Liver (tissue), 9 donors: ENCODE measurements around the gene DHRSX. TPM values are rescaled to one million over a fixed set of nuclear protein-coding genes. Genes with fewer than 3 reads are reported as not detected.

Experiments
- DNase-seq: peaks from one replicate; pipeline ENCODE4 v3.0.0-alpha.2; 2017; ENCODE audit warnings: low spot score
- H3K27ac ChIP-seq, 2 donors: one replicate each; pipeline ENCODE4 v1.7.0; 2013; ENCODE audit warnings: inconsistent platforms in 2 of 2, low read length in 2 of 2, control low read depth in 1 of 2, low read depth in 1 of 2, mild to moderate bottlenecking in 1 of 2
- H3K27me3 ChIP-seq, 4 donors: one replicate each; pipeline versions ENCODE4 v1.6.1 to v1.7.0; 2013; ENCODE audit warnings: low read length in 3 of 4, inconsistent platforms in 1 of 4, mild to moderate bottlenecking in 1 of 4, moderate library complexity in 1 of 4; ENCODE audit not compliant: control insufficient read depth in 4 of 4, insufficient read depth in 4 of 4
- H3K36me3 ChIP-seq, 4 donors: one replicate each; pipeline versions ENCODE4 v1.6.1 to v1.7.0; 2013; ENCODE audit warnings: low read length in 3 of 4, mild to moderate bottlenecking in 3 of 4, low read depth in 1 of 4, moderate library complexity in 1 of 4; ENCODE audit not compliant: control insufficient read depth in 4 of 4, insufficient read depth in 3 of 4
- H3K4me1 ChIP-seq, 4 donors: one replicate each; pipeline versions ENCODE4 v1.6.1 to v1.7.0; 2013; ENCODE audit warnings: low read length in 3 of 4, mild to moderate bottlenecking in 3 of 4, moderate library complexity in 1 of 4; ENCODE audit not compliant: control insufficient read depth in 4 of 4, insufficient read depth in 4 of 4
- H3K4me3 ChIP-seq, 3 donors: one replicate each; pipeline versions ENCODE4 v1.6.1 to v1.7.0; 2013; ENCODE audit warnings: low read length in 3 of 3, control low read depth in 1 of 3, low read depth in 1 of 3, mild to moderate bottlenecking in 1 of 3
- H3K9ac ChIP-seq, 2 donors: one replicate each; pipeline ENCODE4 v1.7.0; 2013; ENCODE audit warnings: low read length in 2 of 2, mild to moderate bottlenecking in 2 of 2, moderate library complexity in 2 of 2, control low read depth in 1 of 2, low read depth in 1 of 2
- H3K9me3 ChIP-seq, 4 donors: one replicate each; pipeline versions ENCODE4 v1.6.1 to v1.7.0; 2013; ENCODE audit warnings: low read length in 3 of 4; ENCODE audit not compliant: control insufficient read depth in 4 of 4
- ATF3 ChIP-seq: IDR thresholded peaks from 2 replicates; pipeline ENCODE4 v1.6.1; 2016; ENCODE audit warnings: antibody characterized with exemption
- CTCF ChIP-seq: fragments of 150-350 bp; IDR thresholded peaks from 2 replicates; pipeline ENCODE4 v1.5.1; 2017; ENCODE audit warnings: improper control_type of control experiment, low read depth, low read length; ENCODE audit not compliant: missing input control
- EGR1 ChIP-seq, 2 donors: IDR thresholded peaks; 2 replicates each; pipeline ENCODE4 v1.6.1; 2016 to 2018; ENCODE audit warnings: antibody characterized with exemption in 2 of 2, low read depth in 2 of 2
- FOXA1 ChIP-seq: IDR thresholded peaks from 2 replicates; pipeline ENCODE4 v1.6.1; 2016; ENCODE audit warnings: antibody characterized with exemption
- GABPA ChIP-seq, 2 donors: IDR thresholded peaks in 1 of 2; conservative IDR thresholded peaks in 1 of 2; 2 replicates each; pipeline ENCODE4 v1.6.1; 2016; ENCODE audit warnings: antibody characterized with exemption in 2 of 2, mild to moderate bottlenecking in 1 of 2, moderate library complexity in 1 of 2
- HNF4A ChIP-seq, 2 donors: conservative IDR thresholded peaks; 2 replicates each; pipeline ENCODE4 v1.6.1; 2016; ENCODE audit warnings: antibody characterized with exemption in 2 of 2, mild to moderate bottlenecking in 2 of 2
- HNF4G ChIP-seq: IDR thresholded peaks from 2 replicates; pipeline ENCODE4 v1.6.1; 2016; ENCODE audit warnings: antibody characterized with exemption
- JUND ChIP-seq, 2 donors: IDR thresholded peaks; 2 replicates each; pipeline ENCODE4 v1.6.1; 2016; ENCODE audit warnings: antibody characterized with exemption in 2 of 2
- MAX ChIP-seq: IDR thresholded peaks from 2 replicates; pipeline ENCODE4 v1.6.1; 2016; ENCODE audit warnings: antibody characterized with exemption
- NR2F2 ChIP-seq: IDR thresholded peaks from 2 replicates; pipeline ENCODE4 v1.6.1; 2016; ENCODE audit warnings: antibody characterized with exemption
- RAD21 ChIP-seq, 2 donors: IDR thresholded peaks; 2 replicates each; pipeline ENCODE4 v1.6.1; 2016; ENCODE audit warnings: antibody characterized with exemption in 2 of 2, mild to moderate bottlenecking in 2 of 2
- REST ChIP-seq: IDR thresholded peaks from 2 replicates; pipeline ENCODE4 v1.6.1; 2016; ENCODE audit warnings: antibody characterized with exemption, mild to moderate bottlenecking
- RXRA ChIP-seq, 2 donors: IDR thresholded peaks; 2 replicates each; pipeline ENCODE4 v1.6.1; 2017 to 2018; ENCODE audit warnings: antibody characterized with exemption in 2 of 2, mild to moderate bottlenecking in 1 of 2
- TAF1 ChIP-seq: conservative IDR thresholded peaks from 2 replicates; pipeline ENCODE4 v1.6.1; 2016; ENCODE audit warnings: antibody characterized with exemption, mild to moderate bottlenecking
- YY1 ChIP-seq: IDR thresholded peaks from 2 replicates; pipeline ENCODE4 v1.6.1; 2016; ENCODE audit warnings: antibody characterized with exemption, mild to moderate bottlenecking
- WGBS: extraction: QIAGEN DNeasy Blood & Tissue Kit; methylation state at CpG from one replicate; pipeline ENCODE4 v1.1.7; 2013; 5-methylcytosine and 5-hydroxymethylcytosine counted together
- polyA plus RNA-seq, 2 donors: library from polyadenylated mRNA; stranded (reverse) in 1 of 2; unstranded in 1 of 2; fragments of 200-250 nt in 1 of 2; fragments of >200 nt in 1 of 2; fragmentation: Nextera tagmentation in 1 of 2; extraction: Ambion mirVana in 1 of 2; gene quantifications; one replicate each; pipeline versions ENCODE4 v1.2.1 to v1.2.3, GENCODE V29; 2013 to 2015
- total RNA-seq, 2 donors: library from RNA; depleted of rRNA; stranded (reverse); fragments of >200 nt; gene quantifications; one replicate each; pipeline ENCODE4 v1.2.3, GENCODE V29; 2014
- donor health status: healthy.
- donor health status: healthy.
- donor health status: healthy.
- donor health status: healthy.
- donor health status: healthy.

The DHRSX gene
- total and polyA plus RNA-seq, 4 donors = 17.2 to 35.2 (median 23.3) TPM

- peaks cover 0 to 1% (median 0%) of the 10 kb centered on the region in 4 donors for H3K4me1 ChIP-seq
- H3K27me3 ChIP-seq = no peaks in the 10 kb centered on the region
- no peak overlapping the region for H3K27ac ChIP-seq
- TF ChIP-seq HNF4A (conservative IDR thresholded peaks at IDR 0.05) (no peak), YY1 (no peak), HNF4G (no peak), RXRA (IDR thresholded peaks at IDR 0.05) (no peak), EGR1 (IDR thresholded peaks at IDR 0.05; ENCODE audit: low read depth in 2 of 2) (no peak), NR2F2 (no peak)
- no peaks in the 10 kb centered on the region for H3K9me3 ChIP-seq
- no peak overlapping the region for H3K9ac ChIP-seq
- H3K4me3 ChIP-seq = no peak overlapping the region
- no peak for DNase-seq
- H3K36me3 ChIP-seq = no peaks in the 10 kb centered on the region
- WGBS = 73% methylated on average over 15 of the region's 15 CpGs
Observed at GRCh38 chrX:2538031-2538757, 37.4 kb upstream of the DHRSX start.

GRCh38 chrX:2536974-2537373 lies 36.2 kb upstream of the DHRSX start:
- Histone ChIP-seq H3K9ac (no peak overlapping the region), H3K36me3 (no peaks in the 10 kb centered on the region), H3K27me3 (no peaks in the 10 kb centered on the region), H3K9me3 (no peaks in the 10 kb centered on the region), H3K4me1 (no peaks in the 10 kb centered on the region), H3K27ac (no peak overlapping the region), H3K4me3 (no peak overlapping the region)
- TF ChIP-seq HNF4G = no peak
- no peak for TF ChIP-seq REST
- no peak for TF ChIP-seq TAF1
- TF ChIP-seq RXRA (IDR thresholded peaks at IDR 0.05) = no peak
- TF ChIP-seq ATF3 = no peak
- no peak for TF ChIP-seq MAX
- TF ChIP-seq NR2F2 = no peak
- TF ChIP-seq GABPA (IDR thresholded peaks at IDR 0.05 in 1 of 2, conservative IDR thresholded peaks at IDR 0.05 in 1 of 2) = no peak
- no peak for TF ChIP-seq EGR1 (IDR thresholded peaks at IDR 0.05; ENCODE audit: low read depth in 2 of 2)
- TF ChIP-seq FOXA1 = no peak
- TF ChIP-seq HNF4A (conservative IDR thresholded peaks at IDR 0.05) = no peak
- TF ChIP-seq RAD21 (IDR thresholded peaks at IDR 0.05) = no peak
- TF ChIP-seq YY1 = no peak
- no peak for TF ChIP-seq JUND (IDR thresholded peaks at IDR 0.05)
- WGBS = 73% methylated on average over 5 of the region's 5 CpGs
- DNase-seq = no peak

GRCh38 chrX:2536141-2536540 lies 35.4 kb upstream of the DHRSX start:
- H3K4me3 ChIP-seq = no peak overlapping the region
- H3K27me3 ChIP-seq = no peaks in the 10 kb centered on the region
- WGBS = 82% methylated on average over 7 of the region's 7 CpGs

More at GRCh38 chrX:2536141-2536540, 35.4 kb upstream of the DHRSX start:
- Histone ChIP-seq H3K27ac (no peak overlapping the region), H3K9ac (no peak overlapping the region), H3K36me3 (no peaks in the 10 kb centered on the region), H3K9me3 (no peaks in the 10 kb centered on the region), H3K4me1 (no peaks in the 10 kb centered on the region)
- no peak for TF ChIP-seq TAF1
- no peak for TF ChIP-seq RAD21 (IDR thresholded peaks at IDR 0.05)
- no peak for TF ChIP-seq MAX
- TF ChIP-seq CTCF = no peak
- TF ChIP-seq REST = no peak
- TF ChIP-seq GABPA (IDR thresholded peaks at IDR 0.05 in 1 of 2, conservative IDR thresholded peaks at IDR 0.05 in 1 of 2) = no peak
- TF ChIP-seq RXRA (IDR thresholded peaks at IDR 0.05) = no peak
- TF ChIP-seq YY1 = no peak
- no peak for DNase-seq
